ENCODE measurements around the gene HOXC11. TPM values are rescaled to one million over a fixed set of nuclear protein-coding genes. Genes with fewer than 3 reads are reported as not detected.

Gene HOXC11
- polyA plus RNA-seq (ENCODE audit: insufficient read length) = 2.1 TPM
- long read RNA-seq, donor 1, partial matches to known transcripts = 0 of 2 reads
- long read RNA-seq, donor 1, other reads (novel, unspliced or antisense) = 0 of 2 reads
- long read RNA-seq, donor 2, partial matches to known transcripts = 0 of 1 reads
- long read RNA-seq, donor 2, other reads (novel, unspliced or antisense) = 0 of 1 reads
- long read RNA-seq, donor 3 = 0 reads
- long read RNA-seq, donor 4 = 0 reads
- long read RNA-seq, donor 5, partial matches to known transcripts = 0 of 1 reads
- long read RNA-seq, donor 5, other reads (novel, unspliced or antisense) = 0 of 1 reads
- long read RNA-seq, donor 6, partial matches to known transcripts = 0 of 1 reads
- long read RNA-seq, donor 6, other reads (novel, unspliced or antisense) = 0 of 1 reads
- long read RNA-seq, donor 7, partial matches to known transcripts = 0 of 4 reads
- long read RNA-seq, donor 7, other reads (novel, unspliced or antisense) = 0 of 4 reads
- long read RNA-seq, donor 8 = 0 reads

- DNase-seq = no peak
Observed at GRCh38 chr12:53972722-53973235, at the start of gene HOXC11. TSS of gene HOXC11 (plus strand) at chr12:53973126. CDS start at chr12:53973242, 116 bp downstream.

GRCh38 chr12:53924521-53925405 is 48.2 kb upstream of the HOXC11 start:
- no peak for DNase-seq

DNA sequence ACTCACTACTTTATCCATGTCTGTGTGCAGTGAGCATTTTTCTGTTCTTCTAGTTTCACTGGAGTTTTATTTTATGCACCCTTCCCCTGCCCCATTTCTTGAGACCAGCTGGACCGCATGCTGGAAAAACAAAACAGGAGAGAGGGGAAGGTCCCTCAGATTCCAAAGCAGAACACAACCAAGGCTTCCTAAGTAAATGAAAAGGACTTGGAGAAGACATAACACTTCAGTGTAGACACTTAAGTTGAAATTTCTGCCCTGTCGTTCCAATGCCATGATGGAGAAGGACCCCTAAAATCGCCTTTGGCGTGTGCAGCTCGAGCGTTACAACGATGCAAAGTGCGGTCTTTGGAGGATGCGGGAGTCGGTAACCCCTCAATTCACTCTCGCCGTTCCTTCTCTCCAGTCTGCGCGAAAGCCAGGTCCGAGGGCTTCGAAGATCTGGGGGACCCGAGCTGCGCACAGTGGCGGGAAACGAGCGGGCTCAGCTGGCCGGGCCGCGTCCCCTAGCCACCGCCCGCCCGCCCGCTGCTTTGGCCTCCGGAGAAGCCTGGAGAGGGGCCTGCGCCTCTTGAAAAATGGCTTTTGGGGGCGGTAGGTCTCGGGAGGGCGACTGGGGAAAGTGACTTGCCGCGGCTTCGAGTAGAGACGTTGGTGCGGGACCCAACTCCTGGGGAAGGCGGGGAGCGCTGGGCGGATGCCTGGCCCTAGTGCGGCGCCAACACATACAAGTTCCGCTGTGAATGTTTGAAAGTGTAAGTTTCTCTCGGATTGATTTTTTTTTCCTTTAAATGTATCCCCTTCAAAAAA is 45.5 kb upstream of the HOXC11 start:
- DNase-seq = no peak

DNA sequence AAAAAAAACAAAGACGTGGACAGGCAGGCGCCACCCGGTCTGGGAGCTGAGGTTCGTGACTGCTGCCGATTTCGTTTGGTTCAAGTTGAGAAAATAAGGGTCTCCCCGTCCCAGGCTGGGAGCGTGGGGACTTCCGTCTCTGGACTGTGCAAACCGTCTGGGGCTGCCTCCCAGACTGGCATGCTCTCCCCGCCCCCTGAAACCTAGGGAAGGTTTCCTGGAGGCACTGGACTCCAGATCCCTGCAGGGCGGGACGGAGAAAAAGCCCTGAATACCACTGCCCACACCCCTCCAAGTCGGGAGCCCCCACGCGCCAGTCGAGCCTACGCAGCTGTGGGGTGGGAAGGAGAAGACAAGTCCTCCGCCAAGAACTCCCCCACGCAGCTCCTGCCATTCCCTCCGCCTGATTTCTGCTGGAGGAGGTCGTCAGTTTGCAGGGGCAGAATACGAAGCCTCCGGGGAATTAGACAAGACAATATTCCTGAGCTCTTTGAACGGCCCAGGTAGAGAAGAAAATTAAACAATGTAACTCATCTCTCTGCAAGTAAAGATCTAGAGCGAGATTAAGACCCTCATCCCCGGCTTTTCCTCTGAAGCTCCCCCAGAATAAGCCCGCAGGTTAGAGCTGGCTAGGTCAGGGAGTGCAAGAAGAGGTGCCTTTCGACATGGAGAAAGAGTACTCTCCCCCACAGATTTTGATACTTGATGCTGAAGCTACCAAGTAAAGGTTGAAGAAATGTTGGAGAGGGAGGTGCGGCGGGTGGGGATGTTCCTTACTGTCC is 44.7 kb upstream of the HOXC11 start:
- no peak for DNase-seq

DNA sequence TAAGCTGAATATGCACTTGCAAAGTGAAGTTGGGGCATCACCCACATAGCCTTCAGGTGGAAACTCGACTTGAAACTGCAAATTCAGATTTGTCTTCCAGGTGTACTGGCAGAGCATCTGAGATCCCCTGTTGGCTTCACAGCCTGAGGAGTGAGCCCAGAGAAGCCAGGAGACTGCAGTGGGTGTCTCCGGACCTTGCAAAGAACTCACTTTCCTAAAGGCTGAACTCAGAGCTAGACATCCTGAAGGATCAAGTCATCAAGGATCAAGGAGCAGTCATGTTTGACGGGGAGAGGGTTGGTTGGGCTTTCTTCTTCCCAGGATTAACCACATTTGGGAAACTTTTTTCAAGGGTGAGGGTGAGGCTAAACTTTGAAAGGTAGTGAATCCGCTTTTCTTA is 43.4 kb upstream of the HOXC11 start:
- no peak for DNase-seq

DNA sequence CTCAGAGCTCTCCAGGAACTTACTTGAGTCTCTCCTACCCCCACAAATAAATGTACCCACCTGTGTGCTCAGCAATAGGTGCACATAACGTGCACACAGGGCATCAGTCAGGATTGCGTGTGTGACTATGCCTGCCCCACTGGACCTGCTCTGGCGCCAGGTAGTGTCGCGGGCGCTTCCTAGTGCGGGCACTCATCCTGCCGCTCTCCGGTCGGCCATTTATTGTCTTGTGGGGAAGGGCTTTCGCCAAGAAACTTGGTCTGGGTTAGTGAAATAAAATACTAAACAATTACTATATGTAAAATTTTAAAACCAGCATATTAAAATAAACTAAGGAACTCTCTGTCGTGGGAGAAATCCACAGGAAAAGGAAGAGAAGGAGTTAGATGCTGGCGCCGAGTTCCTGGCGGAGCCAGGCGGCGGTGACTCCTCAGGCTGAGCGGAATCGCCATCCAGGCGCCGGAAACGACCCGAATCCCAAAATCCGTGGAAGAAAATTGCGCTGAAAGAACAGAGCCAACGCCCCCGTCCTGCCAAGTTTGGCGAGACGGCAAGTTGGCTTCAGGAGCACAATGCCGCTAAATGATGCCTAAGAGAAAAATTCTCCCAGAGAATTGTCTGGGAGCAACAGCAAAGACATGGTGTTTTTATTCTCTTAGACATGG is 42.2 kb upstream of the HOXC11 start:
- DNase-seq = no peak

- no peak for DNase-seq
Observed at GRCh38 chr12:53931844-53932581, 40.9 kb upstream of the HOXC11 start.

DNA sequence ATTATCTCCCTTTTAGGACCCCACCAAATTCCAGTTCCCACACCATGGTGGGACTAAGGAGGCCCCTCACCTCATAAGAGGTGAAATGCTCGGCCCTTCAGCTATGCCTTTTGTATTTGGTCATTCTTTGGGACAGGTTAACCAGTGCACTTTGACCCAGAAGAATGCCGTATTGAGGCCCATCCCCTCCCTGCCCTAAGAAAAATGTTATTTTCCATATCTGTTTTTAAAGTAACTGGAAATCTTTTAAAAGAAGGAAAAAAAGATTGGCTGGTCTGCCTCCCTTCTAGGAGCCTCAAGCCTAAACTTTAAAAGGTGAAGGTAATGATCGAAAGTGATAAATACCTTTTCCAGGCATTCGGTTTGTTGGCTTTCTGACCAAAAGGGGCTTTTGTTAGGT is 40.0 kb upstream of the HOXC11 start:
- DNase-seq = no peak

GRCh38 chr12:53935383-53936341 is 37.3 kb upstream of the HOXC11 start:
- DNase-seq = no peak

GRCh38 chr12:53937099-53937498 is 35.8 kb upstream of the HOXC11 start:
- DNase-seq = no peak

GRCh38 chr12:53937596-53938325 is 35.2 kb upstream of the HOXC11 start:
- DNase-seq = no peak

DNA sequence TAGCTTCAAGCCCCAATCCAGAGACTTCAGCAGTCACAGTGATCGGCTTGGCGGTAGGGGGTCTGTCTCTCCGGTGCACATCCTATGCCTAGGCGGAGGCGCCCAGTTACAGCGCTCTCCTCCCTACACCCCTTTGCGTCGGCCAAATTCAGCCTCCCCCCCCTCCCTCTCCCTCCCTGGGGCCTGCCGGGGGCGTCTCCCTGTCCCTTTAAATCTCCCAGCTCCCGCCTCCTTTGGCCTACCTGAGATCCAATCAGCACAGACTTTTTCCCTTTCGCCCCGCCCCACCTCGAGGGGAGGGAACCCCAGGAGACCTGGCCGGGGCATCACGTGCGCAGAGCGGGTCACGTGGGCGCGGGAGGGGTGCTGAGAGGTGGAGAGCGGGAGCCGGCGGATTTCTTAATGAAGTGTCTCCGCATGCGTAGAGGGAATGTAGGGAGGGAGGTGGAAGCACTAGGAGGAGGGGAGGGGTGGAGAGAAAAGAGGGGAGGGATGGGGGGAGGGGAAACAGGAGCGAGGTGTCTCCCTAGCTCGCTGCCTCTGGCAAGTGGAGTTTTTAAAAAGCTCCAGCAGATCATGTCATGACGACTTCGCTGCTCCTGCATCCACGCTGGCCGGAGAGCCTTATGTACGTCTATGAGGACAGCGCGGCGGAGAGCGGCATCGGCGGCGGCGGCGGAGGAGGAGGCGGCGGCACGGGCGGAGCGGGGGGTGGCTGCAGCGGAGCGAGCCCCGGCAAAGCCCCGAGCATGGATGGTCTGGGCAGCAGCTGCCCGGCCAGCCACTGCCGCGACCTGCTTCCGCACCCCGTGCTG is 34.4 kb upstream of the HOXC11 start, which contains the start of gene HOXC13:
Gene HOXC13 (plus strand): TSS at position 506 of the 815 bp plus-strand sequence. CDS start 76 bp downstream, at position 582.
- peak; percentile 90 for DNase-seq

DNA sequence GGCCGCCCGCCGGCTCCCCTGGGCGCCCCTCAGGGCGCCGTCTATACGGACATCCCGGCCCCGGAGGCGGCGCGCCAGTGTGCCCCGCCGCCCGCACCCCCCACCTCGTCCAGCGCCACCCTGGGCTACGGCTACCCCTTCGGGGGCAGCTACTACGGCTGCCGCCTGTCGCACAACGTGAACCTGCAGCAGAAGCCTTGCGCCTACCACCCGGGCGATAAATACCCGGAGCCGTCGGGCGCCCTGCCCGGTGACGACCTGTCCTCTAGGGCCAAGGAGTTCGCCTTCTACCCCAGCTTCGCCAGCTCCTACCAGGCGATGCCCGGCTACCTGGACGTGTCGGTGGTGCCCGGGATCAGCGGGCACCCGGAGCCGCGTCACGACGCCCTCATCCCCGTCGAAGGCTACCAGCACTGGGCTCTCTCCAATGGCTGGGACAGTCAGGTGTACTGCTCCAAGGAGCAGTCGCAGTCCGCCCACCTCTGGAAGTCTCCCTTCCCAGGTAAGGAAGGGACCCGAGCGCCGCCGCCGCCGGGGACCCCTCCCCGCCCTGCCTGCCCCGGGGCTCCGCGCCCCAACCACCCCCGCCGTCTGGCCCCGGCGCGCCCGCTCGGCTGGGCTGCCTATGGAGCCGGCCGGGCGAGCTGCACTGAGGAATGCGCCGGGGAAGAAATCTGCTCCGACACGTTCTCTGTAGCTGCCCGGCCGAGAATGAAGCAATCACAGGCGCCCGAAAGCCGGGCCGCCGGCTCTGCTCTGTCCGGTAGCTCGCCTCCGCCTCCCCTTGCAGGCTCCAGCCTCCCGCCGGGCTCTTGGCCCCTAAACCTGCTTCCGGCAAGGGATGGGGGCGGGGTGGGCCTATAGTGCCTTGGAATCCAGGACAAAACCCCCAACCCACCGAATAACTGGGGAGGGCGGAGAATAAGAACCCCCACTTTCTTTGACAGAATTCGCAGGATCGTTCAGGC is 33.5 kb upstream of the HOXC11 start:
- no peak for DNase-seq

DNA sequence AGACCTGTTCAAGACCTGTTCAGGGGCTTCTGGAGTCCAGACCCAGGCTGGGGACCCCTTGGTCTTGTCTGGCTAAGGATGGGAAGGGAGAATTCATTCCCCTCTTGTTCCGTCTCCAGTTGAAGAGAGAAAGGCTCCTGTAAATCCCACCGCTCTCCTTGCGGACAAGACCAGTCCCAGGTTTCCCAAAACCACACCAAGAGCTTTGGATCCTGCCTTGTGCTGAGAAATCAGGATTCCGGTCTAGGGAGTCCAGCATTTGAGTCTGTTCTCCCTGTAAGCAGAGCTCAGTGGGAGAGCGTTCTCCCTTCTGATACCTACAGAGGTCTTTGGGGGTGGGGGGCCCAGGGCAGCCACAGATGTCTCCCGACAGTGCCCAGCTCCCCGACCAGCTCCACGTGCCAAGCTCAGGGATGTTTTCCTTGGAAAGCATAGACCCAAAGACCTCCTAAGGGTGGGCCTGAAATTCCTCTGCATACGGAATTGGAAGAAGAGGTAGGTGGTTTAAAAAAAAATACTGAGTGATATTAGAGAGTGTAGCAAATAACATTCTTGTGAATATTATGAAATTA is 32.4 kb upstream of the HOXC11 start:
- DNase-seq = no peak

- DNase-seq = no peak
Observed at GRCh38 chr12:53941187-53941586, 31.7 kb upstream of the HOXC11 start.

Data from left kidney (tissue), 8 donors.